ENCODE data around the gene ZNF727. TPM values are rescaled to one million over a fixed set of nuclear protein-coding genes. Genes with fewer than 3 reads are reported as not detected.
"Not testable (repeated sequence)": the region's sequence is repeated elsewhere in the genome, so short reads cannot be mapped to it uniquely, and the experiment has no call there.

The ZNF727 gene
- total RNA-seq (1 to 10 TPM; 1.7 to 3.2 (median 2.9) TPM), polyA plus RNA-seq (0.43 TPM)
- long read RNA-seq, donor 1, partial matches to known transcripts = 0 of 1 reads
- long read RNA-seq, donor 1, other reads (novel, unspliced or antisense) = 0 of 1 reads
- long read RNA-seq, donor 2 = 0 reads
- long read RNA-seq, donor 3, partial matches to known transcripts = 0 of 2 reads
- long read RNA-seq, donor 3, other reads (novel, unspliced or antisense) = 2 of 2 reads
- long read RNA-seq, donor 4 = 0 reads

GRCh38 chr7:64045301-64046040, at the start of gene ZNF727:
ZNF727 (plus strand) TSS chr7:64045434; CDS start chr7:64045622, 188 bp downstream.
- Histone ChIP-seq H3K9me3 (ENCODE audit: control insufficient read depth, low read length) (peaks cover 3% of the 10 kb centered on the region), H3K27ac (ENCODE audit: low read length) (peak within 1 kb of the TSS; percentile 78), H3K27me3 (ENCODE audit: control insufficient read depth, insufficient read depth) (no peaks in the 10 kb centered on the region), H3K4me3 (ENCODE audit: low read length) (peak within 1 kb of the TSS; percentile 56), H3K4me1 (ENCODE audit: control insufficient read depth, insufficient read depth, low read length) (no peaks in the 10 kb centered on the region)
- DNase-seq (peak; percentile 81 to 91 (median 88)), ATAC-seq (peak; percentile 99 to 100)
- intact Hi-C loops (cut with DNase I) = no loop called here
- WGBS = 8% methylated on average over 33 of the region's 33 CpGs

DNA sequence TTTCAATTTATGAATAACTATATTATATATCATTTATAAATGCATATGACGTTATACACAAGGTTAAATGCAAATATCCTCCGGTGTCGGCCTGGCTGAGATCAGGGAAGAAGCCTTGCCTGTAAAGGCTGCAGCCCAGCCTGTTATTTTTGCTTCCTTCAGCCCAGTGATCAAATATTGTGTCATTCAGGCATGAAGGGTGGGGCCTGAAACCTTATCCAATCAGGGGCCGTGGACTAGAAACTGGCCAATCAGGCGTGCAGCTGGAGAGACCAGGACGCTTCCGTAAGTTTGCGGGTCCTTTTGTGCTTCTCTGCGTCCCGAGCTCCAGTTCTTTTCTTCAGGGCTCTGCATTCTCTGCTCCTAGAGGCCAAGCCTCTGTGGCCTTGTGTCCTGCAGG, 46.7 kb upstream of the ZNF727 start, which contains the start of gene ZNF722:
Gene ZNF722 (plus strand): TSS at position 301 of the 400 bp plus-strand sequence. CDS start 113 bp downstream, outside the sequence.
- DNase-seq (no peak), ATAC-seq (no peak)
- Histone ChIP-seq H3K4me1 (ENCODE audit: control insufficient read depth, insufficient read depth, low read length) (no peaks in the 10 kb centered on the region), H3K4me3 (ENCODE audit: low read length) (no peak within 1 kb of the TSS), H3K27ac (ENCODE audit: low read length) (no peak within 1 kb of the TSS), H3K9me3 (ENCODE audit: control insufficient read depth, low read length) (no peaks in the 10 kb centered on the region), H3K27me3 (ENCODE audit: control insufficient read depth, insufficient read depth) (no peaks in the 10 kb centered on the region)
- 83% methylated on average over 10 of the region's 10 CpGs for WGBS
- intact Hi-C loops (cut with DNase I) = no loop called here

GRCh38 chr7:64015496-64015895, 29.7 kb upstream of the ZNF727 start:
- H3K9me3 ChIP-seq (ENCODE audit: control insufficient read depth, low read length); DNase-seq; intact Hi-C loops (cut with DNase I); ATAC-seq; H3K27me3 ChIP-seq (ENCODE audit: control insufficient read depth, insufficient read depth); H3K27ac ChIP-seq (ENCODE audit: low read length); H3K4me3 ChIP-seq (ENCODE audit: low read length); H3K4me1 ChIP-seq (ENCODE audit: control insufficient read depth, insufficient read depth, low read length): not testable (repeated sequence)
- 69% methylated on average over 2 of the region's 2 CpGs for WGBS

GRCh38 chr7:64035388-64035787, 9.8 kb upstream of the ZNF727 start:
- DNase-seq = no peak
- 80% methylated on average over 3 of the region's 3 CpGs for WGBS

GRCh38 chr7:64037095-64037494, 8.1 kb upstream of the ZNF727 start:
- intact Hi-C loops (cut with DNase I) = no loop called here
- H3K9me3 ChIP-seq (ENCODE audit: control insufficient read depth, low read length) = peaks cover 17% of the 10 kb centered on the region
- ATAC-seq (peak; percentile 51 to 71), DNase-seq (no peak)
- no peaks in the 10 kb centered on the region for H3K27me3 ChIP-seq (ENCODE audit: control insufficient read depth, insufficient read depth)
- WGBS = 14% methylated on average over 21 of the region's 21 CpGs
- no peak overlapping the region for H3K27ac ChIP-seq (ENCODE audit: low read length)
- no peak overlapping the region for H3K4me3 ChIP-seq (ENCODE audit: low read length)
- no peaks in the 10 kb centered on the region for H3K4me1 ChIP-seq (ENCODE audit: control insufficient read depth, insufficient read depth, low read length)

More at GRCh38 chr7:64035388-64035787, 9.8 kb upstream of the ZNF727 start:
- Histone ChIP-seq H3K27ac (ENCODE audit: low read length) (no peak overlapping the region), H3K27me3 (ENCODE audit: control insufficient read depth, insufficient read depth) (no peaks in the 10 kb centered on the region), H3K9me3 (ENCODE audit: control insufficient read depth, low read length) (peaks cover 14% of the 10 kb centered on the region), H3K4me1 (ENCODE audit: control insufficient read depth, insufficient read depth, low read length) (no peaks in the 10 kb centered on the region), H3K4me3 (ENCODE audit: low read length) (no peak overlapping the region)
- no peak for ATAC-seq
- intact Hi-C loops (cut with DNase I) = no loop called here

DNA sequence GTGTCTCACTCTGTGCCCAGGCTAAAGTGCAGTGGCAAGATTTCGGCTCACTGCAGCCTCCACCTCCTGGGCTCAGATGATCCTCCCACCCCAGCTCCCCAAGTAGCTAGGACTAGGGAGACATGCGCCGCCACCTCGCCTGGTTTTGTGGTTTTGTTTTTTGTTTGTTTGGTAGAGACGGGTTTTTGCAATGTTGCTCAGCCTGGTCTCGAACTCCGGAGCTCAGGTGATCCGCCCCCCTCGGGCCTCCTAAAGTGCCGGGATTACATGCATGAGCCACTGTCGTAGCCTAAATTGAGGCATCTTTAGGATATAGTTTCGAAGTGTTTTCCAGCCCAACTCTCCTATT, 781 bp downstream of the ZNF727 start:
- Histone ChIP-seq H3K4me3 (ENCODE audit: low read length) (peak overlapping the region; percentile 56), H3K27ac (ENCODE audit: low read length) (no peak overlapping the region), H3K4me1 (ENCODE audit: control insufficient read depth, insufficient read depth, low read length) (no peaks in the 10 kb centered on the region), H3K9me3 (ENCODE audit: control insufficient read depth, low read length) (peaks cover 3% of the 10 kb centered on the region), H3K27me3 (ENCODE audit: control insufficient read depth, insufficient read depth) (no peaks in the 10 kb centered on the region)
- peak; percentile 12 to 25 for ATAC-seq
- DNase-seq = peak in 1 of 3 donors; percentile 34
- intact Hi-C loops (cut with DNase I) = no loop called here
- WGBS = 21% methylated on average over 12 of the region's 12 CpGs

DNA sequence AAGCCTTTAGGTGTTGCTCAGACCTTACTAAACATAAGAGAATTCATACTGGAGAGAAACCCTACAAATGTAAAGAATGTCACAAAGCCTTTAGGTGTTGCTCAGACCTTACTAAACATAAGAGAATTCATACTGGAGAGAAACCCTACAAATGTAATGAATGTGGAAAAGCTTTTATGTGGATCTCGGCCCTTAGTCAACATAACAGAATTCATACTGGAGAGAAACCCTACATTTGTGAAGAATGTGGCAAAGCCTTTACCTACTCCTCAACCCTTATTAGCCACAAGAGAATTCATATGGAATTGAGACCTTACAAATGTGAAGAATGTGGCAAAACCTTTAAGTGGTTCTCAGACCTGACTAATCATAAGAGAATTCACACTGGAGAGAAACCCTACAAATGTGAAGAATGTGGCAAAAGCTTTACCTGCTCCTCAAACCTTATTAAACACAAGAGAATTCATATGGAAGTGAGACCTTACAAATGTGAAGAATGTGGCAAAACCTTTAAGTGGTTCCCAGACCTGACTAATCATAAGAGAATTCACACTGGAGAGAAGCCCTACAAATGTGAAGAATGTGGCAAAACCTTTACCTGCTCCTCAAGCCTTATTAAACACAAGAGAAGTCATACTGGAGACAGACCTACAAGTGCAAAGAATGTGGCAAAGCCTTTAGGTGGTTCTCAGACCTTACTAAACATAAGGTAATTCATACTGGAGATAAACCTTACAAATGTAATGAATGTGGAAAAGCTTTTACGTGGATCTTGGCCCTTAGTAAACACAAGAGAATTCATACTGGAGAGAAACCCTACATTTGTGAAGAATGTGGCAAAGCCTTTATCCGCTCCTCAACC, 32.8 kb downstream of the ZNF727 start:
- intact Hi-C loops (cut with DNase I); ATAC-seq; H3K27ac ChIP-seq (ENCODE audit: low read length): not testable (repeated sequence)

DNA sequence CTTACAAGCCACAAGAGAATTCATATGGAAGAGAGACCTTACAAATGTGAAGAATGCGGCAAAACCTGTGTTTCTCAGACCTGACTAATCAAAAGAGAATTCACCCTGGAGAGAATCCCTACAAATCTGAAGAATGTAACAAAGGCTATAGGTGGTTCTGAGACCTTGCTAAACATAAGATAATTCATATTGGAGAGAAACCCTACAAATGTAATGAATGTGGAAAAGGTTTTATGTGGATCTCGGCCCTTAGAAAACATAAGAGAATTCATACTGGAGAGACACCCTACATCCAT, 33.4 kb downstream of the ZNF727 start:
- Histone ChIP-seq H3K4me1 (ENCODE audit: control insufficient read depth, insufficient read depth, low read length) (no peaks in the 10 kb centered on the region), H3K27ac (ENCODE audit: low read length) (no peak overlapping the region), H3K9me3 (ENCODE audit: control insufficient read depth, low read length) (peaks cover 21% of the 10 kb centered on the region), H3K27me3 (ENCODE audit: control insufficient read depth, insufficient read depth) (no peaks in the 10 kb centered on the region), H3K4me3 (ENCODE audit: low read length) (no peak overlapping the region)
- ATAC-seq (no peak), DNase-seq (no peak)
- WGBS = 92% methylated on average over 2 of the region's 2 CpGs
- intact Hi-C loops (cut with DNase I) = no loop called here

More for the DNA sequence above, 32.8 kb downstream of the ZNF727 start:
- H3K4me3 ChIP-seq (ENCODE audit: low read length); DNase-seq; H3K27me3 ChIP-seq (ENCODE audit: control insufficient read depth, insufficient read depth); H3K4me1 ChIP-seq (ENCODE audit: control insufficient read depth, insufficient read depth, low read length): not testable (repeated sequence)
- H3K9me3 ChIP-seq (ENCODE audit: control insufficient read depth, low read length) = peaks cover 20% of the 10 kb centered on the region
- 79% methylated on average over 3 of the region's 3 CpGs for WGBS

DNA sequence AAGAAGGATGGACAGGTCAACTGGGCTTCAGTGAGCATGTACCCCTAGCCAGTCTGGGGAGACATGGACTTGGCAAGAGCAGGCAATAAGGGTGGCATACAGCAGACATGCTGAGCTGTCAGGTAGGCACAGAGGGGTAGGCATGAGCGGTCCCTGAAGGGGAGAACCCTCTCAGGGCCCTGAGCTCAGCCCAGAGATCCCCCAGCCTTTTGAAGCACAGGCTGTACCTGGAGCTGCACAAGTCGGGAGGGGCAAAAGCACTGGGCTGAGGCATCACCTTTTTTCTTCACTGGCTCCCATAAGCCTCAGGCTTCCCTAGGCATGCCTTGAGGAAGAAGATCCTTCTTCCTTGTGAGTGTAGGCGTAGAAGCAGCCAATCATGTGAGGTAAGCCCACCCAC, 42.3 kb downstream of the ZNF727 start:
- intact Hi-C loops (cut with DNase I) = no loop called here
- 56% methylated on average over 3 of the region's 3 CpGs for WGBS
- H3K27ac ChIP-seq (ENCODE audit: low read length) = no peak overlapping the region
- no peak for ATAC-seq
- H3K27me3 ChIP-seq (ENCODE audit: control insufficient read depth, insufficient read depth) = no peaks in the 10 kb centered on the region
- peaks cover 27% of the 10 kb centered on the region for H3K9me3 ChIP-seq (ENCODE audit: control insufficient read depth, low read length)
- no peak for DNase-seq
- H3K4me3 ChIP-seq (ENCODE audit: low read length) = no peak overlapping the region
- H3K4me1 ChIP-seq (ENCODE audit: control insufficient read depth, insufficient read depth, low read length) = no peaks in the 10 kb centered on the region

- peaks cover 21% of the 10 kb centered on the region for H3K9me3 ChIP-seq (ENCODE audit: control insufficient read depth, low read length)
- ATAC-seq; H3K27me3 ChIP-seq (ENCODE audit: control insufficient read depth, insufficient read depth); H3K4me1 ChIP-seq (ENCODE audit: control insufficient read depth, insufficient read depth, low read length); intact Hi-C loops (cut with DNase I); H3K4me3 ChIP-seq (ENCODE audit: low read length); H3K27ac ChIP-seq (ENCODE audit: low read length); DNase-seq: not testable (repeated sequence)
- 77% methylated on average over 5 of the region's 5 CpGs for WGBS
Measured at GRCh38 chr7:64088863-64089262, 43.6 kb downstream of the ZNF727 start.
